ENCODE data around the gene VIPR1.

The VIPR1 gene

GRCh38 chr3:42525736-42526345 is 23.4 kb downstream of the VIPR1 start:
- no peak for TF ChIP-seq CTCF (IDR thresholded peaks at IDR 0.05; ENCODE audit: low read depth, low read length)
- H3K4me3 ChIP-seq (ENCODE audit: low read depth, low read length), result no peak overlapping the region

GRCh38 chr3:42526616-42527367 is 24.3 kb downstream of the VIPR1 start:
- H3K4me3 ChIP-seq (ENCODE audit: low read depth, low read length), result no peak overlapping the region

GRCh38 chr3:42527368-42527917 is 25.0 kb downstream of the VIPR1 start:
- TF ChIP-seq CTCF (IDR thresholded peaks at IDR 0.05; ENCODE audit: low read depth, low read length), result no peak
- H3K4me3 ChIP-seq (ENCODE audit: low read depth, low read length), result no peak overlapping the region

More at GRCh38 chr3:42526616-42527367, 24.3 kb downstream of the VIPR1 start:
- TF ChIP-seq CTCF (IDR thresholded peaks at IDR 0.05; ENCODE audit: low read depth, low read length), result no peak

- H3K4me3 ChIP-seq (ENCODE audit: low read depth, low read length), result no peak overlapping the region
- no peak for TF ChIP-seq CTCF (IDR thresholded peaks at IDR 0.05; ENCODE audit: low read depth, low read length)
Observed at GRCh38 chr3:42529468-42529867, 27.0 kb downstream of the VIPR1 start.

- no peak for TF ChIP-seq CTCF (IDR thresholded peaks at IDR 0.05; ENCODE audit: low read depth, low read length)
- no peak overlapping the region for H3K4me3 ChIP-seq (ENCODE audit: low read depth, low read length)
Observed at GRCh38 chr3:42530073-42530472, 27.6 kb downstream of the VIPR1 start.

- TF ChIP-seq CTCF (IDR thresholded peaks at IDR 0.05; ENCODE audit: low read depth, low read length), result no peak
- no peak overlapping the region for H3K4me3 ChIP-seq (ENCODE audit: low read depth, low read length)
Observed at GRCh38 chr3:42531470-42531869, 29.0 kb downstream of the VIPR1 start.

- no peak for TF ChIP-seq CTCF (IDR thresholded peaks at IDR 0.05; ENCODE audit: low read depth, low read length)
Observed at GRCh38 chr3:42532229-42532628, 29.8 kb downstream of the VIPR1 start.

More at GRCh38 chr3:42532229-42532628, 29.8 kb downstream of the VIPR1 start:
- no peak overlapping the region for H3K4me3 ChIP-seq (ENCODE audit: low read depth, low read length)

All from WI38 (cell line).